Nephron progenitor cell (in vitro differentiated cells): Measurements from ENCODE around the gene AK8.

Source experiments
- DNase-seq: peaks from one replicate; pipeline ENCODE4 v3.0.0; 2021
- H3K27ac Mint-ChIP-seq: 2 replicates; pipeline ENCODE4 v1.8.0; 2021; ENCODE audit warnings: mild to moderate bottlenecking, moderate library complexity, mixed read lengths
- H3K27me3 Mint-ChIP-seq: 2 replicates; pipeline ENCODE4 v1.8.0; 2021; ENCODE audit warnings: mild to moderate bottlenecking, low read depth, mixed read lengths; ENCODE audit not compliant: poor library complexity
- H3K36me3 Mint-ChIP-seq: 2 replicates; pipeline ENCODE4 v1.8.0; 2021; ENCODE audit warnings: low read depth, mixed read lengths
- H3K4me1 Mint-ChIP-seq: 2 replicates; pipeline ENCODE4 v1.8.0; 2021; ENCODE audit warnings: mixed read lengths
- H3K4me3 Mint-ChIP-seq: 2 replicates; pipeline ENCODE4 v1.8.0; 2021; ENCODE audit warnings: mild to moderate bottlenecking, moderate library complexity, mixed read lengths
- H3K9me3 Mint-ChIP-seq: 2 replicates; pipeline ENCODE4 v1.8.0; 2021; ENCODE audit warnings: mild to moderate bottlenecking, moderate library complexity, mixed read lengths
- CTCF ChIP-seq: fragments of 200-600 bp; sonication (generic); IDR thresholded peaks from 2 replicates; pipeline ENCODE4 v1.5.0; 2021; ENCODE audit warnings: antibody characterized with exemption

The AK8 gene

GRCh38 chr9:132804576-132805295 is 73.3 kb downstream of the AK8 start:
- Mint-ChIP-seq H3K27me3 (peaks cover 48% of the 10 kb centered on the region), H3K36me3 (no peaks in the 10 kb centered on the region), H3K4me1 (peaks cover 31% of the 10 kb centered on the region), H3K9me3 (no peaks in the 10 kb centered on the region), H3K4me3 (no peak overlapping the region), H3K27ac (no peak overlapping the region)
- peak; percentile 51 for DNase-seq
- no peak for TF ChIP-seq CTCF

DNA sequence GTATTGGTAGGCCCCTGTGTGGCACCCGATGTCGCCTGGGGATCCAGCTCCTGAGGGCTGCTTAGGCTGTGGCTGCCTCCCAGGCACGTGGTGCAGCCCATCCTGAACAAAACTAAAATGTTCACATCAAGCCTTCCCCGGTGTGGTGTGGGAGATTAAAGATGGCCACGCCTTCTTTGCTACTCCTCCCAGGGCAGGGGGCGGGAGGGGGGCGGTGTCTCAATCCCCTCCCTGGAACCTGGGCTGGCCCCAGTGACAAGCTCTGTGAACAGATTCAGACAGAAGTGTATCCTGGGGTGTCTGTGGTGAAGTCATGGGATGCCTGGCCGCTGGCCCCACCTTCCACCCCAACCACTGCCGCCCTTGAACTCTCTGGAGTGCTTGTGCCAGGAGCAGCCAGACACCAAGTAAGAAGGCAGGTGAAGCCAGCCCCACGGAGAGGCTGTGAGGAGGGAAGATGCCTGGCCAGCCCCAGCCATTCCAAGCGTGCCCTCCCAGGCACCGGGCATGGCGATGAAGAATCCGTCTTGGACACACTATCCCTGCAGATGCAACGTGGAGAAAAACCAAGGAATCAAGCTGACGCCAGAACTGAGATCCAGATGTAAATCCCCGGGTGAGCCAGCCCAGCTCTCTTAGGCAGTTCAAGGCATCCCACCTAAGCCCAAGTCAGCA is 75.8 kb downstream of the AK8 start:
- no peak for TF ChIP-seq CTCF
- Mint-ChIP-seq H3K27ac (no peak overlapping the region), H3K9me3 (no peaks in the 10 kb centered on the region), H3K4me1 (peaks cover 40% of the 10 kb centered on the region), H3K4me3 (no peak overlapping the region), H3K36me3 (no peaks in the 10 kb centered on the region), H3K27me3 (peaks cover 50% of the 10 kb centered on the region)
- DNase-seq = no peak

- no peak for TF ChIP-seq CTCF
- no peak overlapping the region for H3K27ac Mint-ChIP-seq
- peaks cover 42% of the 10 kb centered on the region for H3K4me1 Mint-ChIP-seq
- H3K27me3 Mint-ChIP-seq = peaks cover 52% of the 10 kb centered on the region
- no peak overlapping the region for H3K4me3 Mint-ChIP-seq
- DNase-seq = no peak
- no peaks in the 10 kb centered on the region for H3K36me3 Mint-ChIP-seq
- H3K9me3 Mint-ChIP-seq = no peaks in the 10 kb centered on the region
Measured at GRCh38 chr9:132801659-132802058, 76.4 kb downstream of the AK8 start.

DNA sequence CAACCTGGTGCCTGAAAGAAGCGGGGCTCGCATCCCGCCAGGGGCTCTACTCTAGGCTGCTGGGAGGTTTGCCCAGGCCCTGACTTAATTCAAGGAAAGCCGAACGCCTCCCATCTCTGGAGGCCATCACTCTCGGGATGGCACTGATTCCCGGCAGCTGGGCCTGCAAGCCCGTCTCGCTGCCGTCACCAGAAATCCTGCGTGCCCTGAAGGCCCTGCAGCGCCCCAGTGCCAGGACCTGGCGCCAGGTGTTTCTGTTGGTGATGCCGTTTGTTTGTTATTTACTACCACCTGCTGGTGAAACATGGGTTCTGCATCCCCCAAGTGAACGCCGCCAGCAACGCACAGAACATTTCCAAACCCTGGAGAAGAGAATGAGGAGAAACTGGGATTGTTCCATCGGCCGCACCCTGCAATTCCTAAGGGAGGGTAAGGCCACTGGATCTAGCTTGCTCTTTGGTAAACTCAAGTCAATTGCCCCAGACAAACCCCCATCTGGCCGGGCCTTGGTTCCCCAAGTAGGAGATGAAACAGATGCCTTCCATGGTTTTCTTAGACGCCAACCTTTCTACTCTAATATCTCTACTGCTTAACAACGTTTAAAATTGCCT is 77.9 kb downstream of the AK8 start:
- peaks cover 35% of the 10 kb centered on the region for H3K4me1 Mint-ChIP-seq
- H3K36me3 Mint-ChIP-seq = no peaks in the 10 kb centered on the region
- TF ChIP-seq CTCF = peak; percentile 84
- no peak overlapping the region for H3K27ac Mint-ChIP-seq
- H3K9me3 Mint-ChIP-seq = no peaks in the 10 kb centered on the region
- peaks cover 46% of the 10 kb centered on the region for H3K27me3 Mint-ChIP-seq
- peak; percentile 68 for DNase-seq
- no peak overlapping the region for H3K4me3 Mint-ChIP-seq

DNA sequence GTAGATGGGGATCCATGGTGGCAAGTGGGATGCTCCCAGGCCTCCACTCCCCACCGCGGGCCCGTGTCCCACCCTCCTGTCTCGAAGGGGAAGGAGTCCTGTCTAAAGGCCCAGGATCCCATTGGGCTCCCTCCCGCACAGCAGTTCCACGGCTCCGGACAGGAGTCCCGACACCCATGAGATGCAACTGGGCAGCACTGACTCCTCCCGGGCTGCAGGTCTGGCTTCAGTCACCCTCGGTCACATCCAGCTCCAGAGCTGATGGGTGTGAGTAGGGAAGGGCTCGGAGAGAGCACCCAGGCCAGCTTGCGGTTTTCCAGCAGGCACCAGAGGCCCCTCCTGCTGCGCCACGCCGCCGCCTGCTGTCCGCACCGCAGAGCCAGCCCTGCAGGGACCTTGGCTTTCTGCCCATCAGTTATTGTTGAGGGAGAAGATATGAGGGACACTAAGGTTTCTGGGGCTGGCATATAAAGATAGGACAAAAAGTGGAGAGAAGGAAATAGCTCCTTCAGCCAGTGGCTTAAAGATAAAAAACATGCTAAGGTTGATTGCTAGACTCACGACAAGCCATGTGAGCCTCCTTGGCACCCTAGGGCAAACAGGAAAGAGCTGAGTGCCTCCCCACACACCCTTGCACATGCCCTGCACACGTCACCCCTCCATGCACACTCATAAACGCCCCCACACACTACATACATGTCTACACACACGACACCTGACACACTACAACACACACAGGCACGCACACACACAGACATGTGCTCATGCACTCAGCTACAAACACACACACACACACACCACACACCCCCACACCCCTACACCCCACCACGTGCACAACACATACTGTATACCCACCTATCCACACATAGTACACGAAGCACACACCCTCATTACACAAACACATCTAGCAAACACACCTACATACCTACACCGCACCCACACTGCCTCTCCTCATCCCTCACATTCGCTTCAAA is 79.0 kb downstream of the AK8 start:
- no peak for DNase-seq
- H3K27me3 Mint-ChIP-seq = peaks cover 50% of the 10 kb centered on the region
- no peaks in the 10 kb centered on the region for H3K9me3 Mint-ChIP-seq
- no peaks in the 10 kb centered on the region for H3K36me3 Mint-ChIP-seq
- H3K4me3 Mint-ChIP-seq = no peak overlapping the region
- TF ChIP-seq CTCF = no peak
- H3K4me1 Mint-ChIP-seq = peaks cover 35% of the 10 kb centered on the region
- H3K27ac Mint-ChIP-seq = no peak overlapping the region
